CD4-positive, alpha-beta T cell treated with Interleukin-17A for 4 hours (primary cell): ENCODE results near the gene E2F4.

Source experiments
- DNase-seq: peaks from one replicate; pipeline ENCODE4 v3.0.0-alpha.2; 2020; ENCODE audit warnings: mixed read lengths

Gene E2F4

DNA sequence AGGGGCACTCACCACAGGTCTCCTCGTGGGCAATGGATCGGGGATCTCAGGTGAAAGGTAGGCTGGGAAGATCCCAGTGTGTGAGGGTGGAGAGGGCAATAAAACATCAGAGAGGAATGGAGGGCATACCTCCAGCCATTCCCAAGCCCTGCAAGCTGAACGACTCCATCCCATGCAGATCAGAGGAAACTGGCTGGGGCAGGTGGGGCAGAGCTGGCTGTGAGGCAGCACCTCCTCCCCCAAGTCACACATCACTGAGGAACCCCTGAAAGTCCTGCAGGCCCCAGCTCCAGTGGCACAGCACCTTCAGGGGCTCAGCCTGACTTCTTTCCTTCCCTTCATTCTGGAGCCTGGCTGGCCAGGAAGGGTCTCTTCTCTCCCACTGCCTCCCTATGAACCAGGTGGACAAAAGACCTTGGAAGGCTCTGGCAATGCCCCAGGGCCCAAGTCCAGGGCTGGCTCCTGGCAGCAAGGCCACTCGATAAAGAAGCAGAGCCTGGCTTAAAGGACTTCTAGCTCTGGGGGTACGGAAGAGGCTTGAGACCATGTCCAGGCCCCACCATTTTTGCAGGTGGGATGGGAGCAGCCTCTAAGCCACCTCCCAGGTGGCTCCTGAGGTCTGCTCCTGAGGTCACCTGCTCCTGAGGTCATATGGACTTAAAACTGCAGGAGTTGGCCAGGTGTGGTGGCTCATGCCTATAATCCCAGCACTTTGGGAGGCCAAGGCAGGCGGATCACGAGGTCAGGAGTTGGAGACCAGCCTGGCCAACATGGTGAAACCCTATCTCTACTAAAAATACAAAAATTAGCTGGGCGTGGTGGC lies 21.5 kb downstream of the E2F4 start:
- DNase-seq = no peak

DNA sequence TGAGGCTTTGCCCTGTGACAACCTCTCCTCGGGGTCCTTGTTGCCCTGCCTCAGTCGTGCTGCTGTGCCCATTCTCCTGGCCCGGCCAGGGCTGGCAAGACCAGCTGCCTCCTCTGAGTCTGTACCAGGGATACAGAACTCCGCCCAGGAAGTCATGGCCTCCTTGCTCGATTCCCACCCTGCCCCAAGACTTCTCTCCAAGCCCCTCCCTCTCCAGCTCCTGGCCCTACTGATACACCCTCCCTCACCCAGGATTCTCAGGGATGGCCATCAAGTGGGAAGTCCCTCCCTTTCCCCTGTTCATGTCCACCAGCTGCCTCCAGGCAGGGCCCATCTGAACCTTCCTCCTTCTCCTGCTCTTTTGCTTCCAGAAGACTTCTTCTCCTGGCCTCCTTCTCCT lies 23.8 kb downstream of the E2F4 start:
- no peak for DNase-seq

DNA sequence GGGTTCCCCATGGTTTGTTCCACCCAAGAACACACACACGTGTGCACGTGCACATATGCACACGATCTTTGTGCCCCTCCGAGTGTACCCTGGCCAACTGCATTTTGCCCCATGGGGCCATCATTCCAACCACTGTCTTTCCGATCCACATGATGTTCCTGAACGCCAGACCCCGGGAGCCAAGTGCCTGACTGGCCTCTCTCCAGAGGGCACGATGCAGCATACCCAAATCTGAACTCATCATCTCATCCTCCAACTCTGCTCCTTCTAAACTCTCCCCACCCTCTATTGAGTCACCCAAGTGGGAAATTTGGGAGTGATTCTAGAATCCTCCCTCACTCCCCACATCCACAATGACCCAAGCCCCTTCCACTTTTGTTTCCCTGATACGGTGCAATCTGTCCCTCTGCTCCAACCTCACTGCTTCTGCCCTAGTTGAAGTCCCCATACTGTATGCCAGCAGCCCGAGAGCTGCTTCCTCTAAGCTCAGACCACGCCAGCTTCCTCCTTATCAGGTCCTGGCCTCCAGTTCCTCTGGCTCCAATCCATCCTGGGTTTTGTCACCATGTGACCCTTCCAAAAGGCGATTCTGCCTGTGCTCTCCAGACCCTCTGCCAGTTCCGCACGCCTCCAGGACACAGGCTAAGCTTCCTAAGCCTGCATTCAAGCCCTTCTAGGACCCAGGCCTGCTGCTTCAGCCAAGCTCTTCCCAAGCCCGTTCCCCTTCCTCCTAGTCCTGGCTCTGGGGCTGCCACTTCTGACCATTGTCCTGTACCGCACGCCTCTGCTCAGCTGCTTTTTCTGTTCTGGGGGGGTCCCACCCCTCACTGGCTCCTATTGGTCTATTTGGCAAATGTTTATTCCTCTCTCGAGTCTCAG lies 24.9 kb downstream of the E2F4 start:
- DNase-seq = no peak

DNA sequence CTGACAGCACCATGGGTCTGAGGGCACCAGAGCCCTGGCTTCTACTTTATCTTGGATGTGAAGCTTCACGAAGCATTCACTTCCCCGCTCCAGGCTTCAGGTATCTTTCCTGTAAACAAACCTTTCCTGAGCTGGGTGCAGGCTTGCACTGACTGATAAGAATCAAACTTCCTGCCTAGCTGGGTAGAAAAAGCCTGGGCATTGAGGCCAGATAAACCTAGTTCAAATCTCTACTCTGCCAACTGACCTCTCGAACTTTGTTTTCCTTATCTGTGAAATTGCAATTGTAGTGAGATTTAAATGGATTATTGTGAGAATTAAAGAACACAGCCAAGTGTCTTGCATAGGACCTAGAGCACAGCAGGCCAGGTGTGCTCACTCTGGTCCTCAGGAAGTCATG lies 32.0 kb downstream of the E2F4 start:
- peak; percentile 25 for DNase-seq

DNA sequence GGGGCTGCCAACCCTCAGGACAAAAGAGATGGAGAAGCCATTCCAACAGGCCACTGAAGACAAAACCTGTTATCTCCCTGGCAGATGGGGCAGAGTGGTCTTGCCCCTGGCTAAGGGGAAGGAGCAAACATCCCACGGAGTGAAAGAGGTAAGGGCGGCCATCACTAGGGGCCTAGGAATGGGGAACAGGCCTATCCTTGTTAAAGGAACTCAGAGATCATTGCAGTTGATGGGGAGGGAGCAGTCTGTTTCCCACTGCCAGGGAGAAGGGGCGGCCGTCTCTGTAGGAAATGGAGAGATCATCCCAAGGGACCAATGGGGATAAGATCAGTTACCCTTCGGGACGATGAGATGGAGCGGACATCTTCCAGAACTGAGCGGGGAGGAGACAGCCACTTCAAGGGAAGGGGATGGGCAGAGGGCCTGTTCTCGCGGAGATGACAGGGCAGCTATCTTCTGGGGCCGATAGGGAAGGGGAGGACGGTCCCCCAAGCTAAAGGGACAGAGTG lies 34.4 kb downstream of the E2F4 start:
- DNase-seq = no peak

DNA sequence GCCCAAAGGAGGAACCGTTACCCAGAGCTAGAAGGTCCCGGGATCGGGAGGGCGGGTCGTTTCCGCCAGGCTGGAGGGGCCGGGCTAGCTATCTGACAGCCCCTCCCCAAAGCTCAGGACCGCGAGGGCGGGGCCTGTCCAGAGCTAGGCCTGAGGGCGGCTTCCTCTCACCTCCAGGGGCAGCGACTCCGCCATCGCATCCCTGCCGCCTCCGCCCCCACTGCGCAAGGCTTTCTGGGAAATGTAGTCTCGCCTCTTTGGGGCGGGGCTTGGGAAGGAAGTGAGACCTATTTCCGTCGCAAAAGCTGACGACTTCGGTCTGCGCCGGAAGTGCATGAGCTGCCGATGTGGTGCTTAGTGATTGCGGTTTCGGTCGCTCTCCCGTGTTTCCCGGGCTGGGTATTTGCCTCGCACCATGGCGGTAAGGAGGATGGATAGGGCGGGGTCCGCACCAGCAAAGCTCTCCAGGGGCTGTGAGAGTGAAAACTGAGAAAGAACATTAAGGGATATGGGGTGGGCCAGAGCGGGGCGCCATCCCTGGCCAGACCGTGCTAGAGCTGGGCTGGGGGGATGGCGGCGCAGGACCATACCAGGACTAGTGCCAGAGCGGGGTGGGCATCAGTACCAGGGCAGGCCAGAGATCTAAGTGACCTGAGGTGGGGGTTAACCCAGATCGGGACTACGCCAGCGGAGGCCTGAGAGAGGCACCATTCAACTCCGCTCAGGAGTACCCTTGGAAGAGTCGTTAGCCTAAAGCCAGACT lies 35.0 kb downstream of the E2F4 start, which contains the start of gene TMEM208:
TMEM208 (plus strand) TSS at position 327 of the 763 bp plus-strand sequence; CDS start at position 416, 89 bp downstream.
- peak; percentile 97 for DNase-seq

DNA sequence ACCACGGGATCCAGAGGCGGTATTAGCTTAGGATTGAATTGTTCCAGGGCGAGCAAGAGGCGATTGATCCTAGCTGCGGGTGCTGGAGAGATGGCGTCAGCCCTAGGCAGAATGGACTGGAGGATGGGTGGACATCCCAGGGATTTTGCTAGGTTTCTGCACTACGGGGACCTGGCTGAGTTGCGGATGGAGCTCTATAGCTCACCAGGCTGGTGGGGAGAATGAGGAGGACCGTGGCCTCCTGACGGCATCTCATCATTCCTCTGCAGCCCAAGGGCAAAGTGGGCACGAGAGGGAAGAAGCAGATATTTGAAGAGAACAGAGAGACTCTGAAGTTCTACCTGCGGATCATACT lies 35.6 kb downstream of the E2F4 start:
- DNase-seq = no peak

DNA sequence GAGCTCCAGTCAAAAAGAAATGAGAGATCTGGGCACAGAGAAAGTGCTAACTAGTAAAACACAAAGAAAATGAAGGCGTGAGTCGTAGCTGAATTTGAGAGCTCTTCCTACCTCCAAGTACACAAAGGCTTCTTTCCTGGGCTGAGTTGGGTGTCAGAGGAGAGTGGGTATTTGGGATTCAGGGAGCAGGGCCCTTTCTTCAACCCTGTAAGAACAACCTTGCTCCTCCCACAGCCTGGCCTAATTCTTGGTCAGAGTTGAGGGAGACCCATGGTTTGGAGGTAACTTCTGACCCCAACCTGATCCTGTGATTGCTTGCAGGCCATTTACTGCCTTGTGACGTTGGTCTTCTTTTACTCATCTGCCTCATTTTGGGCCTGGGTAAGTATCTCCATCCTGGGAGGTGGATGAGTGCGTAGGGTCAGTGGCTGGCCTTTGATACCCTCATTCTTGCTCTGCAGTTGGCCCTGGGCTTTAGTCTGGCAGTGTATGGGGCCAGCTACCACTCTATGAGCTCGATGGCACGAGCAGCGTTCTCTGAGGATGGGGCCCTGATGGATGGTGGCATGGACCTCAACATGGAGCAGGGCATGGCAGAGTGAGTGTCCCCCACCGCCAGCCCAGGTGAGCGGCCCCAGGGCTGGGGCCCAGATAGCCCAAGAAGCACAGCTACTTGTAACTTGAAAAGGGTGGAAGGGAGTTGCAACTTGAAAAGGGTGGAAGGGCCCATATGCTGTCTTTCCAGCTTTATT lies 36.3 kb downstream of the E2F4 start:
- no peak for DNase-seq

DNA sequence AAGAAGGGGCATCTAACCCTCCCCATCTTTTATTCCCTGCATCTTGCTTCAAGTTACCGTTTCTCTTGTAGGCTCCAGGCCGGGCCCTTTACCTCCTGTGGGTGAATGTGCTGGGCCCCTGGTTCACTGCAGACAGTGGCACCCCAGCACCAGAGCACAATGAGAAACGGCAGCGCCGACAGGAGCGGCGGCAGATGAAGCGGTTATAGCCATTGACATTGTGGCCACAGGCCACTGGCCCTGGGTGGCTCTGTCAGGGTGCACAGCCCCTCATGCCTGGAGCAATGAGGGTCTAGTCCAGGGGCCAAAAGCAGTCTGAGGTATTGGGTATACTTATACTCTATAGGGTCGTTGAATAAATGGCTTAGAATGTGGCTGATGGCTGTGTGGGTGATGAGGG lies 37.0 kb downstream of the E2F4 start:
- no peak for DNase-seq

DNA sequence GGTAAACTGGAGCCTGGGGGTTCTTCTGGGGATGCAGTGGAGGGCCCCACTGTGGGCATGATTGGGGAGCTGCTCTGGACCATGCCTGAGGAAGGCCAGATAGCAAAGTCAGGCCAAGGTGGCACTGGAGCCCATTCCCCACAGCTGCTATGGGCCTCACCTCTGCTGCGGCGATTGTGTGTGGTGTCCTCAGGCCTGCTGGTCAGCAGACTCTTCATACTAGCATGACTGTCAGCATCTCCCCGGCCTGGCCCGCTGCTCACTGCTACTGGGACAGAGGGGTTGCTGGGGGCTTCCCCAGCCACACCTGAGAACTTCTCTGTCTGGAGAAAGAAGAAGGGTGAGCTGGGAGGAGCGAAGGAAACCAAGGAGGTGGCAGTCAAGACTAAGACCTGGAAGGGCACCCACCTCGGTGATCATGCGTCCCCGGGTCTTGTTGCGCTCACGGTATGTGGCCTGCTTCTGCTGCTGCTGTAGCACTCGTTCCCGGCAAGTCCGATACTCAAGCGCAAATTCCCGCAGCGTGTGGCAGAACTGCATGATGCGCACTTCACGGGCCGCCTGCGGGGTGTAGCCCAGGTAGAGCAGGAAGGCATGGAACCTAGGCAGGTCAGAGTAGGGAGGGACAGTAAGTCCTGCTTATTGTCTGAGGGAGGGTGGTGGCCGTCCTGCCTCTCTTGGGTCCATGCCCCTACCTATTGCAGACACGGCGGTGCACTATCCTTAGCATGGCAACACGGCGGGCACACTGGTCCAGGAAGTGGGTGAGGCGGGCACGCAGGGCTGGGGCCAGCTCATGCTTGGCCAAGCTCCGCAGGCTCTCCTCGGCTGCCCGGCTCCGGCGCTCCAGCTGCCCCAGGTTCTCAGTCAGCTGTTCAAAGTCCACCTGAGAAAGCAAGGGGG lies 38.2 kb downstream of the E2F4 start:
- DNase-seq = no peak

DNA sequence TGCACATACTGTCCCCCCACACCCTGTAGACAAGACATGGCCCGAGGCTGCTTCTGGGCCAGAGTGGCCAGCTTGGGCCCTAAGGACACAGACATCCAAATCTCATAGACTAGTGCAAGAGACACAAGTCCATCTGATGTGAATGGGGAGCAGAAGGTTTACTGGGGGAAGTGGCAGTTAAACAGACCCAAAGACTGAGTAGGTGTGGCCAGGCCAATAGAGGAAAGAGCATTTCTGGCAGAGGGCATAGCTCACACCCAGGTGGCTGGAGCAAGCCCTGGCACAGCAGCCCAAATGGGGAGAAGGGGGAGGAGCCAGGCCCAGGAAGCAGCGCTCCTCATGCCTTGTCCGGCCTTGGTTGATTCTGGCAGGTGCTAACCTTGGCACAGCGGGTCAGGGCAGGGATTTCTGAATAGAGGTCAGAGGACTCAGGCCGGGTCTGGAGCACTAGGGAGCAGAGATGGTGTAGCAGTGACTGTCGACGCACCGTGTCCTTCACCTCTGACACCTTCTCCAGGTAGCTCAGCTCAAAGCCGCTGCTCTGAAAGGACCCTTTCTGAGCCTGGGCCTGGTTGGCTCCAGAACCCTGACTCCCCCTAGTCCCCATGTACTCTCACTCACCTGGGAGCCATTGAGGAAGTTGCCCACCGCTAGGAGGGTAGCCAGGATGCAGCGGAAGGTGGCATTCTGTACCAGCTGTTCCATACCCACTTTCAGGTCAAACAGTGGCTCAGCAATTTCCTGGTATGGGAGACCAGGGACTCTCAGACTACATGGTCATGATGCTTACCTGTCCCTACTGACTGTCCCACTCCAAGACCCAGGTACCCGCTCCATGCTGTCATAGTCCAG lies 39.1 kb downstream of the E2F4 start:
- no peak for DNase-seq

DNA sequence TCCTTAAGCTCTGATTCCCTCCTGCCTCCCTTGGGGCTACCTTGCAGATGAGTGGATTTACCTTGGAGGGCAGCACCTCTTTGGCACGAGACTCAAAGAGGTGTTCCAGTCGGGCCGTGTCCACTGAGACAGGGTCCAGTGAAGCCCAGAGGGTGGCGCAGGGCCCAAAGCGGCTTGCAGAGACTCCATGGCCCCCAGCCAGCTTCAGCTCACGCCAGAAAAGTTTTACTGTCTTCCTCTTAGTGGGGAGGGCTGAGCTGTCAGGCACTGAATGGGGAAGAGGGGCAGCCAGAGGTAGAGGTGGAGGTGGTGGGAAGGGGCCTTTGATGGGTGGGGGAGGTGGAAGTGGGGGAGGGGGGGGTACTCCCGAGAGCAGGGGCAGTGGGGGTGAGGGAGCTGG lies 41.6 kb downstream of the E2F4 start:
- DNase-seq = no peak

DNA sequence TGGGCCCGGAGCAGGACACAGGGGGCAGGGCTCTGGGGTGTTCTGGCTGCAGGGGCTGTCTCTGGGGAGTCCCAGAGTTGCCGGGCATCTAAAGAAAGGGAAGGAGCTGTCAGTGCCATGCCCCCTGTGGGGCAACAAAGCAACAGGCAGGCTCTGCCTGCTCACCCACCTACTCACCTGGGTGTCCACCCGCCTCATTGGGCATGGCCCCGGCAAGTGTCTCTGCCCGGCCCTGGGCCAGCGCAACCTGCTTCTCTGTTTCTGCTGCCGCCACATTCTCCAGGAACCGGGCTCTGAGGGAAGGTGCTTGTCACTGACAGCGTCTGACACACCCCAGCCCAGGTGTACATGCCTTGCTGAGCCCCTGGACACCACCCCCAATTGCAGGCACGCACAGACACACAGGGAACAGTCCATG lies 42.2 kb downstream of the E2F4 start:
- no peak for DNase-seq

DNA sequence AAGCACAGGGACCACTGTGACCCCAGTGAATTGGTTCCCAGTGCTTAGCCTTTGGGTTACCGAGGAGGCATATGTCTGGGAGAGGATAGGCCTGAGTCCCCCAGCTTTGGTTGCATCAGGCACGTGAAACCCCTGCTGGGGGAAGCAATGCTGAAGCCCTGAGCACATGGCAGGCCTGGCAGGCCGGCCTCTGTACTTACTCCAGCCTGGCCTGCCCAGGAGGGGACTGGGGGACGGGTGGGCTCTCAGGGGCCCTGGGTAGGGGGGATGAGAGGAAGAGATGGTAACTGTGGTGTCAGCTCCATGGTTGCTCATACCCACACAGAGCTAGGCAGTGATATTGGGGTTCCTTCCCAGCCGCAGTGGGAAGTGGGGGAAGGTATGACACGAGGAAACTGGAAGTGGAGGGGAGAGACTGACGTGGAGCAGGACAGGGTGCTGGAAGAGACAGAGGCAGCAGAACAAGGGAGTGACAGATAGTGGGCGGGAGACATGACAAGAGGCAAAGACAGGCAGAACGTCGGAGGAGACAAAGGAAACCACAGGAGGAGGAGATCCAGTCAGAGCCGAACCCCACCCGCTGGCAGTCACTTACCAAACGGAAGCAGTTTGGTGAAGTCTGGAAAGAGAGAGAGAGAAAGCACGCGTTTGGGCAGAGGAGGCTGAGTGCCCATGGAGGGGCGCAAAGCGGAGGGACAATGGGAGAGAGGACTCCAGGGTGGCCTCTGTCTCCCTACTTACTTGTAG lies 44.0 kb downstream of the E2F4 start:
- peak; percentile 64 for DNase-seq

DNA sequence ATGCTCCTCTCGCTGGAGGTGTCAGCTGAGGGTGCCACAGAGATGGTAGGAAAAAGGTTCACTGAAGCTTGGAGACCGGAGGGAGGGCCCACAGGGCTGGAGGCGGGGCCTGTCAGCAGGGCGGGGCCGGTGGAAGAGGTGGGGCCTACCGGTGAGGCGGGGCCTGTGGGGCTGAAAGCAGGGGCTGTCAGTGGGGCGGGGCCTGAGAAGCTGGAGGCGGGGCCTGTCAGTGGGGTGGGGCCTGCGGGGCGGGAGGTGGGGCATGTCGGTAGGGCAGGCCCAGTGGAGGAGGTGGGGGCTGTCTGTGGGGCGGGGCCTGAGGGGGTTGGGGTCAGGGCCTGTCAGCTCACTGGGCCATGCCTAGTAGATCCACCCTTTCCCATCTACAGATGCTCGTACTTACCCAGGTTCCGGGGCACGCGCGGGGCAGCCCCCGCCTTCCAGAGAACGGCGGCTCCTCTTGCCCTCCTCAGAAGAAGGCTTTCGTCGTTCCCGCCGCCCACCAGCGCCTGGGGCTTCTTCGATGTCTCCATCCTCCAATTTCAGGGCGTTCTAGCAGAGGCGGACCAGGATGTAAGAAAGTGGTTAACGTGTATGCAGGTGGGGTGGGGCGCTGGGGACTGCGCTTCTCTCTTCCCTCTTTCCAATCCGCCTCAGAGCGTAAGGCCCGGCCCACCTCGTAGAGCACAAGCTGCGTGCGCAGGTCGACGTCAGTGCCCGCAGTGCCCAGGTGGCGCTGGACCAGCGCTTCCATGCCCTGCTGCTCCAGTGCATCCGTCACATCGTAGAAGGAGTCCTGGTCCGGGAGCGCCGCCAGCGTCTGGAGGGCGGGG lies 44.8 kb downstream of the E2F4 start:
- peak; percentile 57 for DNase-seq

DNA sequence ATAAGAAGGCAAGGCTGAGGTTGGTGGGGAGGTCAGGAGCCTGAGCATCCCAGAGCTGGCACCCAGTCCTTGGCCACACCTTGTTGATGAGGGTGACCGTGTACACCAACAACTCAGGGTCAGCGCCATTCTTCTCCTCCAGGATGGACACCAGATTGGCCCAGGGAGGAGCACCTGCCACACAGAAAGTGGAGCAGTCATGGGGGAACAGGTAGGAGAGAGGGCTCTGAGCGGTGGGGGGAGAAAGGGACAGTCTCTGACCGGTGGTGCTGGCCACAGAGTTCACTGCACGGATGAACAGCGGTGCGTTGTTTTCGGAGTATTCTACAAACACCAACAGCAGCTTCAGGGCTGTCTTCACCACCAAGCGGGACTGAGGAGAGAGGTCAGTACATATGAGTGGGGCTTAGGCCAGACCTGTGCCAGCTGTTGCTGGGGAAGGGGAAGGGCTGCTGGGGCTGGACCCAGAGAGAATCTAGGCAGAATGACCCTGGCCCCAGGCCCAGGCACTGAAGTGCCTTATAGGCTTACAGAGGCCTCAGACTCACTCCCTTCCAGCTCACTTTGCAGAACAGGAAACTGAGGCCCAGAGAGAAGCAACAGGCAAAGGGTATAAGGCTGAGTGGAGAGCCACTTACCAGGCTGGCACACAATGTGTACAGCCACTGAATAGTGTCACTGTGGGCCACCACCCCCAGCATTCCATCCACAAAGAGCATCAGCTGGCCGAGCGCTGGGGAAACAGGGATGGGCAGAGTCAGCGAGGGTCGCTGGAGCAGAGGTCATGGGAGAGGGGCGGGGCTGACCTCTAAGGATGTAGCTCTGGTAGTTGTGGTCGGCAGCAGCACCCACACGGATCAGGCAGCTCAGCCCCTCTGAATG lies 45.7 kb downstream of the E2F4 start:
- no peak for DNase-seq

DNA sequence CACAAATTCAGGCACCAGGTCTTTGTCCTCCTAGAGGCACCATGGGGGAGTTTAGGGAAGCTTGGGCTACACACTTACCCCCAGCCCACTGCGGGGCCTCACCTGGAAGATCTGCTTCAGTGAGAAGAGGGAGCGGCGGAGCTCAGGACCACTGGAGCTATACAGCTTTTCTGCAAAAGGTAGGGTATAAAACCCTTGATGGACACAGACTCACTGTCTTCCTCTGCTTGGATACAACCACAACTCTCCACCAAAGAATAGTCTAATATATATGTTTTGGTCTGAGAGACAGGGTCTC lies 46.3 kb downstream of the E2F4 start:
- no peak for DNase-seq
